ENCODE results near the gene RCBTB2. TPM values are rescaled to one million over a fixed set of nuclear protein-coding genes. Genes with fewer than 3 reads are reported as not detected.

The RCBTB2 gene
- total RNA-seq, 1 donor from 2014 or later: 20.1 TPM

GRCh38 chr13:48505012-48505411 is 27.9 kb downstream of the RCBTB2 start:
- intact Hi-C loops (cut with DNase I): no loop called here
- peaks cover 31% of the 10 kb centered on the region for H3K4me1 ChIP-seq
- no peaks in the 10 kb centered on the region for H3K27me3 ChIP-seq (ENCODE audit: low read depth)
- H3K4me3 ChIP-seq: no peak overlapping the region
- ATAC-seq: peak in 1 of 2 donors; percentile 10
- no peak for TF ChIP-seq CTCF (IDR thresholded peaks at IDR 0.05)
- no peaks in the 10 kb centered on the region for H3K36me3 ChIP-seq
- H3K27ac ChIP-seq: peak overlapping the region; percentile 80
- no peak for DNase-seq
- H3K9me3 ChIP-seq: no peaks in the 10 kb centered on the region

GRCh38 chr13:48504606-48505005 is 28.3 kb downstream of the RCBTB2 start:
- no peak for TF ChIP-seq CTCF (IDR thresholded peaks at IDR 0.05)
- DNase-seq (no peak), ATAC-seq (no peak)
- Histone ChIP-seq H3K4me1 (peaks cover 30% of the 10 kb centered on the region), H3K27ac (no peak overlapping the region), H3K36me3 (no peaks in the 10 kb centered on the region), H3K27me3 (ENCODE audit: low read depth) (no peaks in the 10 kb centered on the region), H3K4me3 (no peak overlapping the region), H3K9me3 (no peaks in the 10 kb centered on the region)
- intact Hi-C loops (cut with DNase I): no loop called here

GRCh38 chr13:48502601-48503319 is 30.1 kb downstream of the RCBTB2 start:
- ATAC-seq: no peak
- peaks cover 30% of the 10 kb centered on the region for H3K4me1 ChIP-seq
- no peaks in the 10 kb centered on the region for H3K9me3 ChIP-seq
- DNase-seq: no peak
- intact Hi-C loops (cut with DNase I): no loop called here
- no peak overlapping the region for H3K4me3 ChIP-seq
- TF ChIP-seq CTCF (IDR thresholded peaks at IDR 0.05): no peak
- H3K27ac ChIP-seq: no peak overlapping the region
- H3K27me3 ChIP-seq (ENCODE audit: low read depth): no peaks in the 10 kb centered on the region
- peaks cover 5% of the 10 kb centered on the region for H3K36me3 ChIP-seq

- peaks cover 22% of the 10 kb centered on the region for H3K4me1 ChIP-seq
- intact Hi-C loops (cut with DNase I): no loop called here
- no peak for TF ChIP-seq CTCF (IDR thresholded peaks at IDR 0.05)
- ATAC-seq (no peak), DNase-seq (no peak)
- no peak overlapping the region for H3K27ac ChIP-seq
- no peaks in the 10 kb centered on the region for H3K9me3 ChIP-seq
- no peaks in the 10 kb centered on the region for H3K27me3 ChIP-seq (ENCODE audit: low read depth)
- no peak overlapping the region for H3K4me3 ChIP-seq
- H3K36me3 ChIP-seq: peaks cover 5% of the 10 kb centered on the region
Measured at GRCh38 chr13:48501705-48502104, 31.2 kb downstream of the RCBTB2 start.

- DNase-seq (no peak), ATAC-seq (peak; percentile 89 to 93)
- Histone ChIP-seq H3K36me3 (peaks cover 5% of the 10 kb centered on the region), H3K4me1 (peaks cover 12% of the 10 kb centered on the region), H3K9me3 (no peaks in the 10 kb centered on the region), H3K4me3 (no peak overlapping the region), H3K27me3 (ENCODE audit: low read depth) (no peaks in the 10 kb centered on the region), H3K27ac (peak overlapping the region; percentile 20)
- intact Hi-C loops (cut with DNase I): no loop called here
- TF ChIP-seq CTCF (IDR thresholded peaks at IDR 0.05): no peak
Measured at GRCh38 chr13:48500652-48501197, 32.2 kb downstream of the RCBTB2 start.

All from lower lobe of right lung (tissue), 2 donors.